HG02970 (cell line): ENCODE results near the gene TXN.
"Not testable (repeated sequence)": the region's sequence is repeated elsewhere in the genome, so short reads cannot be mapped to it uniquely, and the experiment has no call there.

Experiments
- ATAC-seq: cut with Tn5 transposase; IDR thresholded peaks from one replicate; pipeline ENCODE4 v1.9.1; 2021; ENCODE audit warnings: mild to moderate bottlenecking, moderate library complexity, moderate number of reproducible peaks; ENCODE audit not compliant: unreplicated experiment, low FRiP score

TXN gene

DNA sequence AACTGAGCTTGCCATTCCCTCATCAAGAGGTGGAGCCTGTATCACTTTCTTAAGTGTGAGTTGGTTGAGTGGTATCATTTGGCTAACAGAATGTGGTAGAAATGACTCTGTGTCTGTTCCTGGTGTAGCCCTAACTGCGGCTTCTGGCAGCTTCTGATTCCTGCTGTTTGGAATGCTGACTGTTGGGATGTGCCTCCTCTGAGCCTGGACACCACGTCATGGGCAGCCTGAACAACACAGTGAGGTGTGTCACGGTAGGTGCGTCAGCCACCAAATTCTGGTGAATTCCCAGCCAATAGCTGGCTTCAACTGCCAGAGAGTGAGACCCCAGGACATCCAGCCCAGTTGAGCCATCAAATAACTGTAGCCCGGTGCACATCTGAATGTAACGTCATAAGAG lies 42.2 kb downstream of the TXN start:
- ATAC-seq = no peak

- no peak for ATAC-seq
Measured at GRCh38 chr9:110213413-110214044, 42.8 kb downstream of the TXN start.

DNA sequence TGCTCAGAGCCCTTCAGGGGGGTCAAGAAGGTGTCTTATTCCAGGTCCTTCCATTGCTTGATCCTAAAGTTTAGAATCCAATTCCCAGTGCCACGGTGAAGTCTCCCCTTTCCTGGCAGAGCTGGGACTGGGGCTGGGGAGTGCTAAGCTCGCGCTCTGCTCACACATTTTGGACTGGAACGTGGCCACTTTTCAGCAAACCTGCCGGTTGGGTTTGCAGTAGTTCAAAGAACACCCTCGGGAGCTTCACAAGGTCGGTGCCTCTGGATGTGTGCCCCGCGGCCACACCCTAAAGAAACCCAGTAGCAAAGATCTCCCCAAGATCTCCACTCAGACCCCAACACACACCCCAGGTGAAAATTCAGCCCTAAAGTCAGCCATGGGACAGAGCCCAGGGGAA lies 48.3 kb downstream of the TXN start, which contains the start of gene C9orf152:
TSS of gene C9orf152 (minus strand) at position 129 of the 400 bp plus-strand sequence. CDS start 580 bp downstream, outside the sequence.
- no peak for ATAC-seq

GRCh38 chr9:110207071-110207641 lies 49.2 kb downstream of the TXN start:
- no peak for ATAC-seq

DNA sequence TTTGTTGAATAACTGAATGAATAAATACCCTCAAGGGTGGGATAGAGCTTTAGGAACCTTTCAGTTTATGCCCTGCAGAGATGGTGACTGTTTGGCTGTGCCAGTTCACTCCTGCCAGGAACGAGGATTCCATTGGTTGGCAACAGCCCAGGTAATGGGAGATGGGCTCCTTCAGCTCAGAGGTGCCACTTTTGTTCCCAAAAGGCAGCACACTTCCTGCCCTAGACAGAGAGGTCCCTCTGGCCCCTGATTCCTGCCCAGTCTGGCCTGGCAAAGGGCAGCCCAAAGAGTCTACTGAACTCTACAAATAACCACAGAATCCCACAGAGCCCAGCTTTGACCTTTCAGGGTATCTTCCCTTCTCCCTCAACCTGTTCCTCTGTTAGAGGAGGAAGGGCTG lies 49.9 kb downstream of the TXN start:
- no peak for ATAC-seq

DNA sequence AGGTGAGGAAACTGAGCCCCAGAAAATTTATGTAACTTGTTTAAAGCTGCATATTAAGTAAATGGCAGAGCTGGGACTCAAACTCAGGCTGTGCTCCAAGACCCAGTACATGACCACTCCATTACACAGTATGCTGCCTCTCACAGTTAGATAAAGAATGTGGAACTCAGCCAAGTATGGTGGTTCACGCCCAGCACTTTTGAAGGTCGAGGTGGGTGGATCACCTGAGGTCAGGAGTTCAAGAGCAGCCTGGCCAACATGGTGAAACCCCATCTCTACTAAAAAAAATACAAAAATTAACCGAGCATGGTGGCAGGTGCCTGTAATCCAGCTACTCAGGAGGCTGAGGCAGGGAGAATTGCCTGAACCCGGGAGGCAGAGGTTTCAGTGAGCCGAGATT lies 50.7 kb downstream of the TXN start:
- not testable (repeated sequence) for ATAC-seq

DNA sequence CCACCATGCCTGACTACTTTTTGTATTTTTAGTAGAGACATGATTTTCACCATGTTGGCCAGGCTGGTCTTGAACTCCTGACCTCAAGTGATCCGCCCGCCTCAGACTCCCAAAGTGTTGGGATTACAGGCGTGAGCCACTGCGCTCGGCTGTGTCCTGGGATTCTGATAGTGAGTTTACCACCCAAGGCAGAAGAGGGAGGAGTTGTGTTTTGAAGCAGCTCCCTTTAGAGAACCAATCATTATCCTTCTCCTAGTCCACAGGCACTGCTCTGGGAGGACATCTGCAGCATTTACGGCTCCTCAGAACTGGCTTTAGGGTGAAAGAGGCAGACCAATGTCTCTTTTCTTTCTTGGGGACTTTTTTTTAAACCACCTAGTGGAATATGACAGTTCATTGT lies 54.1 kb downstream of the TXN start:
- no peak for ATAC-seq

DNA sequence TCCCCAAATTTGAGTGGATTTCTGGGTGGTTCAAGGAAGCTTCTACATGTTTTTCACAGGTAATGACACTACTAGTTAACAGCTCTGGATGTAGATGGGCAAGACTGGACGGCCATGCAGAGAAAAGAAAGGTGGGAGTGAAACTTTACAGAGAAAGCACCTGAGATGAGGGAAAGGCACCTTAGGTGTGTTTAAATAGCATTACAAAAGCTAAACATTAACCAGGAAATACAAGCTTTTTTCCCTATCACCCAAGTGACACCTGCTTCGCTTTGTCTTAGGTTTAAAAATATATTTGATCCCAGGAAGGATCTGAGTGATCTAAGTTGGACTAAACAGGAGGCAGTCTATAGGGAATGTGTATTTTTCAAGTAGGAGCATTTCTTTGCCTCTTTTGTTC lies 56.7 kb downstream of the TXN start:
- no peak for ATAC-seq

DNA sequence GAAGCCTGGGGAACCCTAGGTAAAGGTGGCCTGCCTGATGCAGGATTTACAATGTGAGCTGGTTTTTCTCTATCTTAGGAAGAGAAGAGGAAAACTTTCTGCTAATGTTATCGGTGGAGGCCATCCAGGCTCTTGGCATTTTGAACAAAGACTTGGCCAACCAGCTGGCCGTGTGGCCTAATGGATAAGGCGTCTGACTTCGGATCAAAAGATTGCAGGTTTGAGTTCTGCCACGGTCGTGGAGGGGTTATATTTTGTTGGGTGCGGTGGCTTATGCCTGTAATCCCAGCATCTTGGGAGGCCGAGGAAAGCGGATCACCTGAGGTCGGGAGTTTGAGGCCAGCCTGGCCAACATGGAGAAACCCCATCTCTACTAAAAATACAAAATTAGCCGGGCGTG lies 58.0 kb downstream of the TXN start:
- no peak for ATAC-seq

- no peak for ATAC-seq
Measured at GRCh38 chr9:110197330-110198187, 58.7 kb downstream of the TXN start.

GRCh38 chr9:110196084-110196499 lies 60.2 kb downstream of the TXN start:
- not testable (repeated sequence) for ATAC-seq
